ENCODE measurements around the gene RABL2B.
"Not testable (repeated sequence)": the region's sequence is repeated elsewhere in the genome, so short reads cannot be mapped to it uniquely, and the experiment has no call there.

RABL2B gene

DNA sequence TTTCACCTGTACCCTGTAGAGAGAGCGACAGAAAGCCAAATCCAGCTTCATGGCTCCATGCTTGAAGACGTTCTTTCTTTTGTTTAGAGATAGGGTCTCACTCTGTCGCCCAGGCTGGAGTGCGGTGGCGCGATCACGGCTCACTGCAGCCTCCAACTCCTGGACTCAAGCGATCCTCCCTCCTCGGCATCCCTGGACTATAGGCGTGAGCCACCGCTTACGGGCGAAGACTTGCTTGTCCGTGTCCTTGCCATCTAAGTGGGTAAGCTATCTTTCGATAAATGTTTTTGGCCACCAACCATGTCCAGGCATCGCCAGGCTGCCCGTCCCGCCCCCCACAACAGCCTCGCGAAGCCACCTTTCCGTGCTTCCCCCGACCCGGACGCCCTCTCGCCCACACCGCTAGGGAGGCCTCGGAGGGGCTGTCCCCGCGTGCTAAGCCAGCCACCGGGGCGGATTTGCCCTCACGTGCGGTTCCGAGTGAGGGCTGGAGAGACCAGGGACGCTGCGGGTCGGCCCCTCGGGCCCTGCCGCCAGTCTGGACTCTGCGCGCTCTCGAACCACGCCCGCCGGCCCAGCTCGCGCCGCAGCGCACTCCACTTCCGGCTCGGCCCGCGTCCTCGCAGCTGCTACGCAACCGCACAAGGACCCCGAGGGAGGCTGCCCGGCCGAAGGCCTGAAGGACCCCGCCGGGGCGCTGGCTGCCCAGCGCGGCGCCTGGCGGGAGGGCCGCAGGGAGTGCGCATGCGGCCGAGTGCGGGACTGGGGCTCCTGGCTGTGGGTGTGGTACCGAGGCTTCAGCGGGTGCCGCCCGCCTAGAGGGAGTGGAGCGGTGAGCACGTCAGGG is at the start of gene RABL2B:
Gene RABL2B (minus strand): TSS at position 604 of the 847 bp plus-strand sequence. CDS start 1,342 bp downstream, outside the sequence.
- peak; percentile 92 for DNase-seq

DNA sequence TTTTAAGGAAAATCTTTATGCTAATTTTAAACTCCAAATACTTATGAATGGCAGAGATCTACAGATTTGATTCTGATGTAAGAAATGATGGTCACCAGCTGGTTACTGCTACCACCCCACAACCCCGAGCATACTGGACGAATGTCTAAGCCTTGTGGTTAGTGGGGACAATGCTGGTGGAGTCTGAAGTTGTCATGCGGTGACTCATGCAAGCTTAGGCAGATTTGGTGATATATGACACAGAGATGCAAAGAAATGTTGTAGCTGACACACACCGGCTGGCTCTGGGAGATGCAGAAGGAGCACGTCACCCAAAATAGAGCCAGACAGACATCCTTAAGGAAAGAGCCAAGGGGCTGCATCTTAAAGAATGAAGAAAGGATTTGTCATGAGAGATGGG is 3.5 kb upstream of the RABL2B start:
- not testable (repeated sequence) for DNase-seq

DNA sequence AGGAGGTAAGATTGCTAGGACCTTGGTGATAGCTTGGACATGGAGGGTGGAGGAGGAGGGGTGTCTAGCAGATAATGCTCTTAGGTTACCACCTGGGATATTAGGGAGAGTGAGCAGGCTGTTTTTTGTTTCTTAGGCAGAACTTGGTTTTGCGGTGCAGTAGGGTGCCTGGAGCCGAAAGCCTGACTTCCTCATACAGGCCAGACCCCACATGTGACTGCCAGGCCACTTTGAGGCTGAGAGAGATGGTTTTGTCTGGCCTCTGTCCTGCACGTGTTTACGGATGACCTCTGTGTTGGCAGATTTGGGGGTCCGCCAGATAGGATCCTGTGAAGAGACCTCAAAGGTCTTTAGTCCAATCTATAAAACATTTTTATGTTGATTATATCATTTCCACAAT is 1.9 kb upstream of the RABL2B start:
- DNase-seq, result not testable (repeated sequence)

DNA sequence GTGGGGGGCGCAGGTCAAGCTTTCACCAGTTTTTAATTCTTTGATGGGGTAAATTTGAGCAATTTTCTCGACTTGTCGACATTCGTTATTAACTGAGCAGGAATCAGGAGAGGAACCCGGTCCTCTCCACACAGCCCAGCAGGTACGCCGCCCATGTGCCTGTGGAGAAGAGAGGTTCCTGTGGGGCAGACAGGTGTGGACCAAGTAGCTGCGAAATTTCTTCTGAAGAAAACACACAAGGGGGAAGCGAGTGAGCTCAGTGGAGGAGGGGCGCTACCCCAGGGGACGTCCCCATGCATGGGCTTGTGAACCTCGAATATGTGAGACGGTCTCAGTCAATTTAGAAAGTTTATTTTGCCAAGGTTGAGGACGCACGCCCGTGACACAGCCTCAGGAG is 442 bp upstream of the RABL2B start:
- DNase-seq, result peak; percentile 34

DNA sequence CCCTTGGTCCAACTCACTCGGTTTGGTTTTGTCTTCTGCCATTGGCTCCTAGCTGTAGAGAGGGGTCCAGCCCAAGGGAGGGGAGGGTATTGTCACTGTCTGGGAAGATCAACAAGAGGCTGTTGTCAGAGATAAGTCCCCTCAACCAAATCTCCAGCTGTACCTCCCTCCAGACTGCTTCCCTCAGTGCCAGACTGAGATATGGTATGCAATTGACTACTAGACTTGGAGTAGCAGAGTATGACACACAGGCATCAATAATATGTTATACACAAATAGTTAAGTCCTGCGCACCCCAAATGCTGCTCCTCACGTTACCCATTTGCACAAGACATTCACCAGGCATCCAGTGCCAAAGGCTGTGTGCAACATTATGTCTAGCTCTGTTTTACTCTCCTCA is 1.2 kb downstream of the RABL2B start:
- not testable (repeated sequence) for DNase-seq

DNA sequence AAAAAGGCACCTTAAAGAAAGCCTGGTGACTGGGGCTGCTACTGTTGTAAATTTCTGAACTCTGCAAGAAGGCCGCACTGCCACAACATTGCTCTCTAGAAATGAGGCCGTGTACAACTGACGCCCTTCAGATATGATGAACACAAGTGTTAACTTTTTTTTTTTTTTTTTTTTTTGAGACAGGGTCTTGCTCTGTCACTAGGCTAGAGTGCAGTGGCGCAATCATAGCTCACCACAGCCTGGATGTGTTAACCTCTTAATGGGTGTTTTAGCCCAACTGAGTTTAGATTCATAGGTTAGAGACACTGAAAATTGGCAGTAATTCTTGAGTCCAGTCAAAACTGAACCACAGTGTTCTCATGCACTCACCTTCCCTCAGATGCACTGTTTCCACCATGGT is 3.2 kb downstream of the RABL2B start:
- not testable (repeated sequence) for DNase-seq

DNA sequence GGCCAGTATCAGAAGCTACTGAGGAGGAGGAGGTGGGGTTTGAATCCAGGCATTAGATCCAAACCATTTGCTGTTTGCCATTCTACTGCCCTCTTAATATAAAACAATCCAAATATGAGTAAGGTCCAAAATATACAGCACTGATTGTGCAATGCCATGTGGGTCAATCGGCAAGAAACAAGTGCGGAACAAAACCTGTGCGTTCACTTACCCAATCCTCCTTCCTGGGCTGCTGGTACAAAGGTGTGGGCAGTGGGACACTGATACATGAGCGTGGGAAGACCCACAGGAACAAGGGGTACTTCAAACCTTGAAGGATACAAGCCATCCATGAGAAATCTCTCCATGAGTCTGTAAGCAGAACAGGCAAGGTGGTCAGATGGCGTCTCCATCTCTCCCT is 5.8 kb downstream of the RABL2B start:
- DNase-seq, result not testable (repeated sequence)

DNA sequence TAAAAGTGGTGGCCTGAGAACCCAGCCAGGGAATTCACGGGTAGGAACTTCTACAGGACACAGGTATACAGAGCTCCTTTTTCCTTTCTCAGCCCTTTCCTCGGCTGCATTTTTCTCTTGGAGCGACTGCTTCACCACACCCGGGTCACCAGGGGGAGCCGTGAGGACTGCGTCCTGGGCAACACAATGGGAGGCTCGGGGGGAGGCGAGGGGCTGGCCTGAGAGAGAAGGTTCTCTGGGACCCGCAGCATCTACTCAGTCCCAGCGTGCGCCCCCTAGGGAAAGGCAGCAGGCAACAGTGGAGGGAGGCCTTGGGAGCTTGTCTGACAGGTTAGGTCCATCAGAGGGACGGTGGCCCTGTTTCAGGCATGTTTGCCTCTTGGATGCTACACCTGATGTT is 8.3 kb downstream of the RABL2B start:
- not testable (repeated sequence) for DNase-seq

DNA sequence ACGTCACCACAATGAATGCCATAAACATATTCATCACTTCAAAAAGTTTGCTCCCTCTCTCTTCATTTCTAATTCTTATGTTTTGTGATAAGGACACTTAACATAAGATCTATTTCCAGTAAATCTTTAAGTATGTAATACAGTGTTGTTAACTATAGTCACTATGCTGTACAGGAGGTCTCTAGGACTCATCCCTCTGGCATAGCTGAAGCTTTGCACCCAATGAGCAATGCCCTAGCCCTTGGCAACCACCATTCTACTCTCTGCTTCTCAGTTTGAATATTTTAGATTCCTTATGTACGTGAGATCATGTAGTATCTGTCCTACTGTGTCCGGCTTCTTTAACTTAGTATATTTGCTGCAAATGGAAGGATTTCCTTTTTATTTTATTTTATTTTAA is 19.1 kb downstream of the RABL2B start:
- not testable (repeated sequence) for DNase-seq

DNA sequence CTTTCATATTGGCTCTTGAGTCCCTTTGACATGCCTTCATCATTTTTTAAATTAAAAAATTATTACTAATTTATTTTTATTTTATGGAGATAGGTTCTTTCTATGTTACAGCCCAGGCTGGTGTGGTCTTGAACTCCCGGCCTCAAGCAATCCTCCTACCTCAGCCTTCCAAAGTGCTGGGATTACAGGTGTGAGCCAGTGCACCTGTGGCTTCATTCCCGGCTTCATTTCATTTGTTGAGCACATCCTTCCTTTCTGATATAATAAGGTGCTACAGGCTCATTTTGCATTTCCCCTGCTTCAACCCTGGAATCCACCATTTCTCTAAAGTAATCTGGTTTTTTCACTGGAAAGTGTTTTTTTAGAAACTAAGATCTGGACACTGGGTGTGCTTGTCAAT is 21.6 kb downstream of the RABL2B start:
- DNase-seq, result not testable (repeated sequence)

DNA sequence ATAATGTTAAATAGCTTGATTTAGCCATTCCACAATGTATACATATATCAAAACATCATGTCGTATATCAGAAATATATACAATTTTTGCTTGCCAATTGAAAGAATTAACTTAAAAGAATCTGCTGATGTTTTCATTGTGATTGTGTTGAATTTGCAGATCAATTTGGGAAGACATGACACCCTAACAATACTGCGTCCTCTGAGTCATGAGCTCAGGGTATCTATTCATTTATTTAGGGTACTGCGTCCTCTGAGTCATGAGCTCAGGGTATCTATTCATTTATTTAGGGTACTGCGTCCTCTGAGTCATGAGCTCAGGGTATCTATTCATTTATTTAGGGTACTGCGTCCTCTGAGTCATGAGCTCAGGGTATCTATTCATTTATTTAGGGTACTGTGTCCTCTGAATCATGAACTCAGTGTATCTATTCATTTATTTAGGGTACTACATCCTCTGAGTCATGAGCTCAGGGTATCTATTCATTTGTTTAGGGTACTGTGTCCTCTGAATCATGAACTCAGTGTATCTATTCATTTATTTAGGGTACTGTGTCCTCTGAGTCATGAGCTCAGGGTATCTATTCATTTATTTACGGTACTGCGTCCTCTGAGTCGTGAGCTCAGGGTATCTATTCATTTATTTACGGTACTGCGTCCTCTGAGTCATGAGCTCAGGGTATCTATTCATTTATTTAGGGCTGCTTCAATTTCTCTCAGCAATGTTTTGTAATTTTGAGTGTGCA is 23.7 kb downstream of the RABL2B start:
- DNase-seq, result not testable (repeated sequence)

DNA sequence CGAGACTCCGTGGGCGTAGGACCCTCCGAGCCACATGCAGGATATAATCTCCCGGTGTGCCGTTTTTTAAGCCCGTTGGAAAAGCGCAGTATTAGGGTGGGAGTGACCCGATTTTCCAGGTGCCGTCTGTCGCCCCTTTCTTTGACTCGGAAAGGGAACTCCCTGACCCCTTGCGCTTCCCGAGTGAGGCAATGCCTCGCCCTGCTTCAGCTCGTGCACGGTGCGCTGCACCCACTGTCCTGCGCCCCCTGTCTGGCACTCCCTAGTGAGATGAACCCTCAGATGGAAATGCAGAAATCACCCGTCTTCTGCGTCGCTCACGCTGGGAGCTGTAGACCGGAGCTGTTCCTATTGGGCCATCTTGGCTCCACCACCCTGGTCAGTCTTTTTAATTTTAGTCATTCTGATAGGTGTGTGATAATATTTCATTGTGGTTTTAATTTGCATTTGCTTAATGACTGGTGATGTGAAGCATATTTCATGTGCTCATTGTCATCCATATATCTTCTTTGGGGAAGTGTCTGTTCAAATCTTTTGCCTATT is 26.4 kb downstream of the RABL2B start:
- peak; percentile 38 for DNase-seq

DNA sequence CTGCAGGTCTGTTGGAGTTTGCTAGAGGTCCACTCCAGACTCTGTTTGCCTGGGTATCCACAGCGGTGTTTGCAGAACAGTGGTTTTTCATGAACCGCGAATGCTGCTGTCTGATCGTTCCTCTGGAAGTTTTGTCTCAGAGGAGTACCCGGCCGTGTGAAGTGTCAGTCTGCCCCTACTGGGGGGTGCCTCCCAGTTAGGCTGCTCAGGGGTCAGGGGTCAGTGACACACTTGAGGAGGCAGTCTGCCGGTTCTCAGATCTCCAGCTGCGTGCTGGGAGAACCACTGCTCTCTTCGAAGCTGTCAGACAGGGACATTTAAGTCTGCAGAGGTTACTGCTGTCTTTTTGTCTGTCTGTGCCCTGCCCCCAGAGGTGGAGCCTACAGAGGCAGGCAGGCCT is 27.0 kb downstream of the RABL2B start:
- not testable (repeated sequence) for DNase-seq

DNA sequence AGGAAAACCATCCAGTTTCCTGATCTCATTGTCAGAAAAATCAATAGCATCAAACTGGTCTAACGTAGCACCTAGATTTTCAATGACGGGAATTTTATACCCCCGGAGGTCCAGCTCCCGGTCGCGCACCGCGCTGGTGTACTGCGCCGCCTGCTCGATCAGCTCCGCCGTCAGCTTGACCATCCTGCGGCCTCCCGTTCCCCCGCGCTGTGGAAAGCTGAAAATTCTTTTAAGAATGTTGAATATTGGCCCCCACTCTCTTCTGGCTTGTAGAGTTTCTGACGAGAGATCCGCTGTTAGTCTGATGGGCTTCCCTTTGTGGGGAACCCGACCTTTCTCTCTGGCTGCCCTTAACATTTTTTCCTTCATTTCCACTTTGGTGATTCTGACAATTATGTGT is 28.2 kb downstream of the RABL2B start:
- not testable (repeated sequence) for DNase-seq

DNA sequence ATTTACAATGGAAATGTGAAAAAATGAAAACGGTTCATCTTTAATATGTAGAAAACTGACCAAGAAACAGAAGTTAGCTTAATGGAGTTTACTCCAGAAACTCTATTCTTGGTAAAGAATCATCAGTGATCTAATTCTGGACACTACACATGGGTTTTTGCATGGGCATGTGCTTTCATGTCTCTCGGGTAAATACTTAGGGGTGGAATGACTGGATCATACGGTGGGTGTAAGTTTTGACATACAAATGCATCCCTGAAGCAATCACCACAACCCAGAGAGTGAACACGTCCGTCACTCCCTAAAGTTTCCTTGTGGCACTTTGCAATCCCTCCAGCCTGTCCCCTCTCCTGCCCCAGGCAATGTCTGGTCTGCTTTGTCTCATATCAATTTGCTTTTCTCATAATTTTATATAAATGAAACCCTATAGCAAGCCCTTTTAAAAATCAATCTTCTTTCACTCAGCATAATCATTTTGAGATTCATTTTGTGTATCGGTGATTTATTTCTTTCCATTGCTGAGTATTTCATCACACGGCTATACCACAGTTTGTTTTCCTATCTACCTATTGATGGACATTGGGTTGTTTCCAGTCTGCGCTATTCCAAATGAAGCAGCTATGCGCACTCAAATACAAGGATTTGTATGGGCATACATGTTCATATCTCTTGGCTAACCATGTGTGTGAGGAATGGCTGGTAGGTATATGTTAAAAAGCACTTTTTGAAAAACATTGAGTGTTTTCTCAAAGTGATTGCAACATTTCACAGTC is 33.9 kb downstream of the RABL2B start:
- DNase-seq, result not testable (repeated sequence)

DNA sequence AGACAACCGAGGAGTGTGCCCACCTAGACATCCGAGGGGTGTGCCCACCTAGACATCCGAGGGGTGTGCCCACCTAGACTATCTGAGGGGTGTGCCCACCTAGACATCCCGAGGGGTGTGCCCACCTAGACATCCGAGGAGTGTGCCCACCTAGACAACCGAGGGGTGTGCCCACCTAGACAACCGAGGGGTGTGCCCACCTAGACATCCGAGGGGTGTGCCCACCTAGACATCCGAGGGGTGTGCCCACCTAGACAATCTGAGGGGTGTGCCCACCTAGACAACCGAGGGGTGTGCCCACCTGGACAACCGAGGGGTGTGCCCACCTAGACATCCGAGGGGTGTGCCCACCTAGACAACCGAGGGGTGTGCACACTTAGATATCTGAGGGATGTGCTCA is 34.8 kb downstream of the RABL2B start:
- DNase-seq, result not testable (repeated sequence)

DNA sequence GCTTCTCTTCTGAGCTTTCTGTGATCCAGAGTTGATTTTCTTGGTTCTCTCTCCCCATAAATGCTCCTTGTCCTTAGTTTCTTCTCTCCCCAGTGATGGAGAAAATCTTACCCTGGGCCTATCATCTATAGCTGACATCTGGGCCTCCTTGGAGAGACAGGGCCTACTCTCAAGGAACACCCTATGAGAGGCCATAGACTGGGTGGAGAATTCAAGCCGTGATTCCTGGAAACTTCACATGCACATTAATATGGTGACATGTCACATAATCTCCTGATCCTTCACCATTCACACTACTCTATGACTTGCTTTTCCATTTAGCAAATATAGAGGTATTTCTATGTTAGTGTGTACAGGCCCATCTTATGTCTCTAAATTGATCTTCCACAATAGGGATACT is 35.9 kb downstream of the RABL2B start:
- not testable (repeated sequence) for DNase-seq

DNA sequence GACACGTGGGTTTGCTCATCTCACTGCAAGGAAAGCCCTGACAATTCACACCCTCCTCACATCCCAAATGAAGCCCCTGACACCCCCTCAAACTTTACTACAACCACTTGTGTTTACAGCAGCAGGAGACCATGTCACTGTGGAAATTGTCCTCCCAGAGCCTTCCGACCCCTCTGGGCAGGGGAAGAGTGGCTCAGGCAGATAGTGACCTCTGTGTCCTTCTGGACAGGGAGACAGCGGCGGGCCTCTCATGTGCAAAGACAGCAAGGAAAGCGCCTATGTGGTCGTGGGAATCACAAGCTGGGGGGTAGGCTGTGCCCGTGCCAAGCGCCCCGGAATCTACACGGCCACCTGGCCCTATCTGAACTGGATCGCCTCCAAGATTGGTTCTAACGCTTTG is 39.0 kb downstream of the RABL2B start:
- not testable (repeated sequence) for DNase-seq

DNA sequence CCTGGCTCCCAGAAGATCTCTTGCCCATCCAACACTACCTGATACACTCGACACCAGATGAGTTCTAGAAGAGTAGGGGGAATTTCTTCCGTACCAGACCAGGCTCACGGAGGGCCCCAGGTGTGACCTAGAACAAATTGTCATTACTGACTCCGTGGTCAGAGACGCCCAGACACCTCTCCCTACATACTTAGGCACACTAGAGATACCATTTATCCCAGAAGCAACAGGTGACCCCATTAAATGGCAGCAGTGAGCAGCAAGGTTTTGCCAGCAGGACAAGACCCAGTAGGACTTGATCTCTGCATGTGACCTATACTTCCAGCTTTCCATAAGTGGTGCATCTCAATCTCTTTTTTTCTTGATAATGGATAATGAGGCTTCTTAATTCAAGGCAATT is 42.7 kb downstream of the RABL2B start:
- not testable (repeated sequence) for DNase-seq

DNA sequence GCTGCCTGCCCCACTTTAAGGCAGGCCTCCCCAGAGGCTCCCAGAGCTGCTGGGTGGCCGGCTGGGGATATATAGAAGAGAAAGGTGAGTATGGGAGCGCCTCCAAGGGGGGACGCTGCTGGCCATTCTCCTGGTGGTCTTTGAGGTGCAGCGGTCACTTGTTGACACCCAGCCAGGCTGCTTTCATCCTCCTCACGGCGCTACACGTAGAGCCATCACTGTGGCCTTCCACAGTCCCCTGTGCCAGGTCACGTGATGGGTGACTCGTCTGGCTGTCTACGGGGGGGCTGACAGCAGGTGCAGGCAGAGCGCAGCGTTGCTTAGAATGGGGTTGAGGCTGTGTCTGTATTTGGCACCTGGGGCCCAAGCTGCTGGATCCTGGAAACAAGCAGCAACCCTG is 43.5 kb downstream of the RABL2B start:
- DNase-seq, result peak; percentile 21

DNA sequence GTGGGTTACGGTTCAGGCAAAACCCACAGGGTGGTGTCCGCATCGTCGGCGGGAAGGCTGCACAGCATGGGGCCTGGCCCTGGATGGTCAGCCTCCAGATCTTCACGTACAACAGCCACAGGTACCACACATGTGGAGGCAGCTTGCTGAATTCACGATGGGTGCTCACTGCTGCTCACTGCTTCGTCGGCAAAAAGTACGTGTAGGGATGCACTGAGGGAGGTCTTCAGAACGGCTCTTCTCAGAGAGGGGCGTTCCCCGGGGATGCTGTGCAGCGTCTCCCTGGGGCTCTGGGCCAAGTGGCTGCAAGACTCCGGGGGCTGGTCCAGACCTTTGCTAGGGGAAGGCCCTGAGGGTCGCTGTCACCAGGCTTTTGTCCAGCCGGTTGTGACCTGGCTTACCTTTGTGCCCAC is 44.2 kb downstream of the RABL2B start:
- peak; percentile 15 for DNase-seq

DNA sequence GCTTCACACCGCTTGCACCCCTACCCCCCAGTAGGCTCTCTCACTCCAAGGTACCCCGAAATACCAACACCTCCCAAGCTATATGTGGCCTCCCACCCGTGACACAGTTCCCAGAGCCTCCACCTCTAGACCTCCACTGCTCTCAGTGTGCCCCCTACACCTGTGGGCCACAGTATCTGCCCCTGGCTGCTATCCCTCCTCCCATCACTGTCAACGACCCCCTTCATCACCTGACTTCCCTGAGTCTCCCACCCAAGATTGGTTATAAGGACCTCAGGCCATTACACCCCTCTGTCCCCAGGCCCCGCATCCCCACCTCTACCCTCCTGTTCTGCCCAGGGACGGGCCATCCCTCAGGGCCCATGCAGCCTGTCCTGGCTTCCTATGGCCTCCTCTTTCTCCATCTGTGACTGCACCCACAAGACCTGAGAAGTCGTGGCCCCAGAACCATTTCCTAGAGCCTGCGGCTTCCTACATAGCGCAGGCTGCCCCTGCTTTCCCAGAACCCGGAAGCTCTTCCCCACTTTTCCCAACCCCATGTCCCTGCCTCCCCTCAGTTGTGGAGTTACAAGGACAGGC is 44.7 kb downstream of the RABL2B start:
- DNase-seq, result no peak

Data from activated CD4-positive, CD25-positive, alpha-beta regulatory T cell treated with anti-CD3 and anti-CD28 coated beads, Interleukin-2, amount 50 U/mL, for 72 hours (primary cell).